AG10803 (cell line): ENCODE results near the gene KYNU.
A peak's percentile ranks its signal among the peaks of the same experiment; 100 is the strongest.

Experiments used
- DNase-seq: peaks from one replicate; pipeline ENCODE4 v3.0.0; 2010; ENCODE audit warnings: low read depth
- H3K4me3 ChIP-seq: 2 replicates; pipeline ENCODE4 v1.5.1; 2011; ENCODE audit warnings: mild to moderate bottlenecking, low read length, control low read depth
- CTCF ChIP-seq: conservative IDR thresholded peaks from 2 replicates; pipeline ENCODE4 v1.5.1; 2011; ENCODE audit warnings: mild to moderate bottlenecking, low read length, control low read depth, inconsistent platforms

Gene KYNU

GRCh38 chr2:143075711-143076110 lies 198.2 kb downstream of the KYNU start:
- H3K4me3 ChIP-seq, result no peak overlapping the region
- TF ChIP-seq CTCF, result no peak
- no peak for DNase-seq

- H3K4me3 ChIP-seq, result no peak overlapping the region
- TF ChIP-seq CTCF, result no peak
- DNase-seq, result no peak
Measured at GRCh38 chr2:143078104-143078503, 200.6 kb downstream of the KYNU start.

- no peak for TF ChIP-seq CTCF
- DNase-seq, result no peak
- no peak overlapping the region for H3K4me3 ChIP-seq
Measured at GRCh38 chr2:143081616-143082015, 204.2 kb downstream of the KYNU start.

GRCh38 chr2:143083636-143084035 lies 206.2 kb downstream of the KYNU start:
- DNase-seq, result peak; percentile 74
- no peak for TF ChIP-seq CTCF
- peak overlapping the region; percentile 14 for H3K4me3 ChIP-seq

- TF ChIP-seq CTCF, result no peak
- no peak overlapping the region for H3K4me3 ChIP-seq
- no peak for DNase-seq
Measured at GRCh38 chr2:143084462-143084861, 207.0 kb downstream of the KYNU start.

- no peak for TF ChIP-seq CTCF
- DNase-seq, result no peak
- no peak overlapping the region for H3K4me3 ChIP-seq
Measured at GRCh38 chr2:143085125-143085784, 207.8 kb downstream of the KYNU start.

GRCh38 chr2:143087033-143087432 lies 209.6 kb downstream of the KYNU start:
- TF ChIP-seq CTCF, result no peak
- no peak overlapping the region for H3K4me3 ChIP-seq
- no peak for DNase-seq
